HepG2 (cell line): ENCODE measurements around the gene SPAG8. TPM values are rescaled to one million over a fixed set of nuclear protein-coding genes. Genes with fewer than 3 reads are reported as not detected.

Source experiments
- ERF ChIP-seq: IDR thresholded peaks from 2 replicates; pipeline ENCODE4 v1.6.1; 2018; ENCODE audit warnings: missing biosample characterization, missing genetic modification reagents
- FOXA3 ChIP-seq: IDR thresholded peaks from 2 replicates; pipeline ENCODE4 v1.6.1; 2016; ENCODE audit warnings: missing genetic modification reagents, missing compliant biosample characterization
- IKZF4 ChIP-seq: sonication (generic); formaldehyde crosslinking; IDR thresholded peaks from 2 replicates; pipeline ENCODE4 v1.5.1; 2020; ENCODE audit warnings: borderline replicate concordance, mild to moderate bottlenecking, low read depth, missing genetic modification reagents; ENCODE audit errors: not compliant biosample characterization
- MATR3 ChIP-seq: sonication (generic); formaldehyde crosslinking; IDR thresholded peaks from 2 replicates; pipeline ENCODE4 v1.4.0; 2020; ENCODE audit warnings: missing genetic modification reagents
- MAZ ChIP-seq, 2 experiments: sonication (generic) in 1 of 2; formaldehyde crosslinking in 1 of 2; IDR thresholded peaks; 2 replicates each; pipeline versions ENCODE4 v1.5.0 to v1.6.1; 2012 to 2020; ENCODE audit warnings: low read depth in 2 of 2, mild to moderate bottlenecking in 2 of 2, borderline replicate concordance in 1 of 2, improper control_type of control experiment in 1 of 2, low read length in 1 of 2, missing genetic modification reagents in 1 of 2, moderate library complexity in 1 of 2
- MIER3 ChIP-seq: IDR thresholded peaks from 2 replicates; pipeline ENCODE4 v1.6.1; 2016; ENCODE audit warnings: missing compliant biosample characterization, borderline replicate concordance
- NFKBIZ ChIP-seq: IDR thresholded peaks from 2 replicates; pipeline ENCODE4 v1.6.1; 2018; ENCODE audit warnings: missing genetic modification reagents, missing compliant biosample characterization
- NR1H2 ChIP-seq: sonication (generic); formaldehyde crosslinking; IDR thresholded peaks from 2 replicates; pipeline ENCODE4 v1.8.1; 2022; ENCODE audit warnings: low read depth, missing genetic modification reagents, borderline replicate concordance
- RBM22 ChIP-seq: fragments of 200-400 bp; formaldehyde crosslinking; optimal IDR thresholded peaks from 2 replicates; pipeline ENCODE3; 2017; ENCODE audit warnings: mild to moderate bottlenecking, low read length, moderate library complexity
- ZNF138 ChIP-seq: sonication (generic); formaldehyde crosslinking; IDR thresholded peaks from 2 replicates; pipeline ENCODE4 v1.5.0; 2020; ENCODE audit warnings: mild to moderate bottlenecking, low read depth, missing genetic modification reagents
- ZNF335 ChIP-seq: sonication (generic); formaldehyde crosslinking; IDR thresholded peaks from 2 replicates; pipeline ENCODE4 v1.4.0; 2020; ENCODE audit warnings: missing genetic modification reagents
- ZNF569 ChIP-seq: sonication (generic); formaldehyde crosslinking; IDR thresholded peaks from 2 replicates; pipeline ENCODE4 v1.5.0; 2020; ENCODE audit warnings: mild to moderate bottlenecking, missing genetic modification reagents, moderate library complexity, borderline replicate concordance
- ZNF616 ChIP-seq: sonication (generic); formaldehyde crosslinking; IDR thresholded peaks from 2 replicates; pipeline ENCODE4 v1.5.0; 2020; ENCODE audit warnings: low read depth, mild to moderate bottlenecking, missing genetic modification reagents
- ZNF709 ChIP-seq: sonication (generic); formaldehyde crosslinking; IDR thresholded peaks from 2 replicates; pipeline ENCODE4 v1.5.0; 2020; ENCODE audit warnings: mild to moderate bottlenecking, missing genetic modification reagents
- ZNF724P ChIP-seq: sonication (generic); formaldehyde crosslinking; IDR thresholded peaks from 2 replicates; pipeline ENCODE4 v1.8.0; 2022; ENCODE audit warnings: missing genetic modification reagents, borderline replicate concordance
- ZSCAN20 ChIP-seq: sonication (generic); formaldehyde crosslinking; IDR thresholded peaks from 2 replicates; pipeline ENCODE4 v1.4.0; 2020; ENCODE audit warnings: missing genetic modification reagents, mild to moderate bottlenecking, borderline replicate concordance
- ZSCAN25 ChIP-seq: sonication (generic); formaldehyde crosslinking; IDR thresholded peaks from 2 replicates; pipeline ENCODE4 v1.8.0; 2022; ENCODE audit warnings: mild to moderate bottlenecking, missing genetic modification reagents
- polyA plus RNA-seq, 8 experiments: library from polyadenylated mRNA; depleted of rRNA in 3 of 8; stranded (reverse) in 7 of 8; unstranded in 1 of 8; fragments of >200 nt; fragmentation: Illumina TruSeq in 4 of 8; extraction: Trizol in 4 of 8; gene quantifications; 2 replicates each; pipeline versions ENCODE4 v1.2.1 to v1.2.3, GENCODE V29; 2011 to 2016; ENCODE audit warnings: low read depth in 4 of 8, missing spikeins in 1 of 8, mixed read lengths in 1 of 8; ENCODE audit not compliant: insufficient read depth in 1 of 8
- total RNA-seq, 5 experiments: library from RNA; depleted of rRNA; stranded (reverse); fragments of >200 nt; fragmentation: Illumina TruSeq; extraction: Trizol; gene quantifications; 2 replicates each; pipeline ENCODE4 v1.2.3, GENCODE V29; 2016; ENCODE audit warnings: low read depth in 1 of 5
- TF ChIP-seq, protein P1 (sequence below): sonication (generic); formaldehyde crosslinking; IDR thresholded peaks from 2 replicates; pipeline ENCODE4 v1.4.0; 2020; ENCODE audit warnings: low read depth, missing genetic modification reagents
- TF ChIP-seq, protein P2 (sequence below): sonication (generic); formaldehyde crosslinking; conservative IDR thresholded peaks from 2 replicates; pipeline ENCODE4 v1.5.0; 2020; ENCODE audit warnings: missing genetic modification reagents
- TF ChIP-seq, protein P3 (sequence below): sonication (generic); formaldehyde crosslinking; IDR thresholded peaks from 2 replicates; pipeline ENCODE4 v1.4.0; 2020; ENCODE audit warnings: missing genetic modification reagents

Gene SPAG8
- total and polyA plus RNA-seq, 2 of the 13 experiments (the other 11 are each of a cell fraction or from before 2014, with no cell fraction given): 0.18 to 0.27 TPM

DNA sequence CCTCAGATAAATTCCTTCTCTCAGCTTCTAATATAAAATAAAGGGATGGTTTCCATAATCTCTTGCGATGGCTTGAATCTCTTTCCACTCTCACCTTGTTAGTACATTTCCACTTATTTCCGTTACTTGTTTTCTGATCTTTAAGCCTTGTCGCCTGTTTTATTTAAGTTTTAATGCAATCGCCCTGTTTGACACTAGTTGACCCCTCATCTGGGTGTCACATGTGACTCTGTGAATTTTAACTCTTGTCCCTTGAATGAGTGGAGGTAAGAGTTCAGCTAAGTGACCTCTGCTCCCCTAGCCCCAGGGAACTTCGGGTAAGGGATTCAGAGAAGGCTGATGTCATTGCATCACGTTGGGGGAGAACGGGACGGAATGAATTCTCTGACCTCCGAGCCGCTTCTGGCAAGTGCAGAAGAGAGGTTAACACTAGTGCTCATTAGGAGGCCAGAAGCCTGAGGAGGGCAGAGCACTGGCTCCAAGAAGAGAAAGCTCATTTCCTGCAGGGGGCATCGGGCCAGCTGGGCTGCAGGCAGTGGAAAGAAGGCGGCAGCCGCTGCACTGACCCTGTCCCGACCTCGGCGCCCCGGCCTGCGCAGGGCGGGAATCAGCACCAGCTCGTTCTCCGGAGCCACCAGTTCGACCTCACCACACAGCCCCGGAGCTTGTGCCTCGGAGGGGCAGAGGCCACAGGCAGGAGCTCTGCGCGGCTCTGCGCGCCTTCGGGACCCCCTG is 2.2 kb upstream of the SPAG8 start (continued):
- no peak for TF ChIP-seq NR1H2 (CRISPR knock-in tag)
- TF ChIP-seq, protein P1, sequence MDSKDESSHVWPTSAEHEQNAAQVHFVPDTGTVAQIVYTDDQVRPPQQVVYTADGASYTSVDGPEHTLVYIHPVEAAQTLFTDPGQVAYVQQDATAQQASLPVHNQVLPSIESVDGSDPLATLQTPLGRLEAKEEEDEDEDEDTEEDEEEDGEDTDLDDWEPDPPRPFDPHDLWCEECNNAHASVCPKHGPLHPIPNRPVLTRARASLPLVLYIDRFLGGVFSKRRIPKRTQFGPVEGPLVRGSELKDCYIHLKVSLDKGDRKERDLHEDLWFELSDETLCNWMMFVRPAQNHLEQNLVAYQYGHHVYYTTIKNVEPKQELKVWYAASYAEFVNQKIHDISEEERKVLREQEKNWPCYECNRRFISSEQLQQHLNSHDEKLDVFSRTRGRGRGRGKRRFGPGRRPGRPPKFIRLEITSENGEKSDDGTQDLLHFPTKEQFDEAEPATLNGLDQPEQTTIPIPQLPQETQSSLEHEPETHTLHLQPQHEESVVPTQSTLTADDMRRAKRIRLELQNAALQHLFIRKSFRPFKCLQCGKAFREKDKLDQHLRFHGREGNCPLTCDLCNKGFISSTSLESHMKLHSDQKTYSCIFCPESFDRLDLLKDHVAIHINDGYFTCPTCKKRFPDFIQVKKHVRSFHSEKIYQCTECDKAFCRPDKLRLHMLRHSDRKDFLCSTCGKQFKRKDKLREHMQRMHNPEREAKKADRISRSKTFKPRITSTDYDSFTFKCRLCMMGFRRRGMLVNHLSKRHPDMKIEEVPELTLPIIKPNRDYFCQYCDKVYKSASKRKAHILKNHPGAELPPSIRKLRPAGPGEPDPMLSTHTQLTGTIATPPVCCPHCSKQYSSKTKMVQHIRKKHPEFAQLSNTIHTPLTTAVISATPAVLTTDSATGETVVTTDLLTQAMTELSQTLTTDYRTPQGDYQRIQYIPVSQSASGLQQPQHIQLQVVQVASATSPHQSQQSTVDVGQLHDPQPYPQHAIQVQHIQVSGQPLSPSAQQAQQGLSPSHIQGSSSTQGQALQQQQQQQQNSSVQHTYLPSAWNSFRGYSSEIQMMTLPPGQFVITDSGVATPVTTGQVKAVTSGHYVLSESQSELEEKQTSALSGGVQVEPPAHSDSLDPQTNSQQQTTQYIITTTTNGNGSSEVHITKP (CRISPR knock-in tag): no peak
- no peak for TF ChIP-seq MATR3 (CRISPR knock-in tag)
- TF ChIP-seq FOXA3 (CRISPR knock-in tag): peak; percentile 60
- TF ChIP-seq ZNF709 (CRISPR knock-in tag): 0 out of 2 replicates have a peak, but pooled peaks have one; percentile 59
- TF ChIP-seq ZNF569 (CRISPR knock-in tag): no peak
- TF ChIP-seq NFKBIZ: no peak
- TF ChIP-seq ZNF138 (CRISPR knock-in tag): no peak
- TF ChIP-seq RBM22: no peak
- no peak for TF ChIP-seq MIER3 (CRISPR knock-in tag)
- no peak for TF ChIP-seq MAZ (IDR thresholded peaks at IDR 0.05; ENCODE audit: borderline replicate concordance, low read depth, low read length)
- TF ChIP-seq MAZ (CRISPR knock-in tag; IDR thresholded peaks at IDR 0.05; ENCODE audit: low read depth): no peak
- TF ChIP-seq ZSCAN25 (CRISPR knock-in tag): peak; percentile 43; the same call in 1 of the 2 replicates
- TF ChIP-seq IKZF4 (CRISPR knock-in tag): no peak
- TF ChIP-seq ERF: peak; percentile 33
- TF ChIP-seq, protein P2, sequence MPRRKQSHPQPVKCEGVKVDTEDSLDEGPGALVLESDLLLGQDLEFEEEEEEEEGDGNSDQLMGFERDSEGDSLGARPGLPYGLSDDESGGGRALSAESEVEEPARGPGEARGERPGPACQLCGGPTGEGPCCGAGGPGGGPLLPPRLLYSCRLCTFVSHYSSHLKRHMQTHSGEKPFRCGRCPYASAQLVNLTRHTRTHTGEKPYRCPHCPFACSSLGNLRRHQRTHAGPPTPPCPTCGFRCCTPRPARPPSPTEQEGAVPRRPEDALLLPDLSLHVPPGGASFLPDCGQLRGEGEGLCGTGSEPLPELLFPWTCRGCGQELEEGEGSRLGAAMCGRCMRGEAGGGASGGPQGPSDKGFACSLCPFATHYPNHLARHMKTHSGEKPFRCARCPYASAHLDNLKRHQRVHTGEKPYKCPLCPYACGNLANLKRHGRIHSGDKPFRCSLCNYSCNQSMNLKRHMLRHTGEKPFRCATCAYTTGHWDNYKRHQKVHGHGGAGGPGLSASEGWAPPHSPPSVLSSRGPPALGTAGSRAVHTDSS: no peak
- TF ChIP-seq ZSCAN20: no peak
- TF ChIP-seq, protein P3, sequence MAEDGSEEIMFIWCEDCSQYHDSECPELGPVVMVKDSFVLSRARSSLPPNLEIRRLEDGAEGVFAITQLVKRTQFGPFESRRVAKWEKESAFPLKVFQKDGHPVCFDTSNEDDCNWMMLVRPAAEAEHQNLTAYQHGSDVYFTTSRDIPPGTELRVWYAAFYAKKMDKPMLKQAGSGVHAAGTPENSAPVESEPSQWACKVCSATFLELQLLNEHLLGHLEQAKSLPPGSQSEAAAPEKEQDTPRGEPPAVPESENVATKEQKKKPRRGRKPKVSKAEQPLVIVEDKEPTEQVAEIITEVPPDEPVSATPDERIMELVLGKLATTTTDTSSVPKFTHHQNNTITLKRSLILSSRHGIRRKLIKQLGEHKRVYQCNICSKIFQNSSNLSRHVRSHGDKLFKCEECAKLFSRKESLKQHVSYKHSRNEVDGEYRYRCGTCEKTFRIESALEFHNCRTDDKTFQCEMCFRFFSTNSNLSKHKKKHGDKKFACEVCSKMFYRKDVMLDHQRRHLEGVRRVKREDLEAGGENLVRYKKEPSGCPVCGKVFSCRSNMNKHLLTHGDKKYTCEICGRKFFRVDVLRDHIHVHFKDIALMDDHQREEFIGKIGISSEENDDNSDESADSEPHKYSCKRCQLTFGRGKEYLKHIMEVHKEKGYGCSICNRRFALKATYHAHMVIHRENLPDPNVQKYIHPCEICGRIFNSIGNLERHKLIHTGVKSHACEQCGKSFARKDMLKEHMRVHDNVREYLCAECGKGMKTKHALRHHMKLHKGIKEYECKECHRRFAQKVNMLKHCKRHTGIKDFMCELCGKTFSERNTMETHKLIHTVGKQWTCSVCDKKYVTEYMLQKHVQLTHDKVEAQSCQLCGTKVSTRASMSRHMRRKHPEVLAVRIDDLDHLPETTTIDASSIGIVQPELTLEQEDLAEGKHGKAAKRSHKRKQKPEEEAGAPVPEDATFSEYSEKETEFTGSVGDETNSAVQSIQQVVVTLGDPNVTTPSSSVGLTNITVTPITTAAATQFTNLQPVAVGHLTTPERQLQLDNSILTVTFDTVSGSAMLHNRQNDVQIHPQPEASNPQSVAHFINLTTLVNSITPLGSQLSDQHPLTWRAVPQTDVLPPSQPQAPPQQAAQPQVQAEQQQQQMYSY (CRISPR knock-in tag): 0 out of 2 replicates have a peak, but pooled peaks have one; percentile 12
- 0 out of 2 replicates have a peak, but pooled peaks have one; percentile 23 for TF ChIP-seq ZNF335 (CRISPR knock-in tag)
- TF ChIP-seq ZNF616 (CRISPR knock-in tag): no peak
- TF ChIP-seq ZNF724P (CRISPR knock-in tag): peak; percentile 54; the same call in 1 of the 2 replicates
